ENCODE data around the gene CABLES1.
"Not testable (repeated sequence)": the region's sequence is repeated elsewhere in the genome, so short reads cannot be mapped to it uniquely, and the experiment has no call there.

The CABLES1 gene, protein sequence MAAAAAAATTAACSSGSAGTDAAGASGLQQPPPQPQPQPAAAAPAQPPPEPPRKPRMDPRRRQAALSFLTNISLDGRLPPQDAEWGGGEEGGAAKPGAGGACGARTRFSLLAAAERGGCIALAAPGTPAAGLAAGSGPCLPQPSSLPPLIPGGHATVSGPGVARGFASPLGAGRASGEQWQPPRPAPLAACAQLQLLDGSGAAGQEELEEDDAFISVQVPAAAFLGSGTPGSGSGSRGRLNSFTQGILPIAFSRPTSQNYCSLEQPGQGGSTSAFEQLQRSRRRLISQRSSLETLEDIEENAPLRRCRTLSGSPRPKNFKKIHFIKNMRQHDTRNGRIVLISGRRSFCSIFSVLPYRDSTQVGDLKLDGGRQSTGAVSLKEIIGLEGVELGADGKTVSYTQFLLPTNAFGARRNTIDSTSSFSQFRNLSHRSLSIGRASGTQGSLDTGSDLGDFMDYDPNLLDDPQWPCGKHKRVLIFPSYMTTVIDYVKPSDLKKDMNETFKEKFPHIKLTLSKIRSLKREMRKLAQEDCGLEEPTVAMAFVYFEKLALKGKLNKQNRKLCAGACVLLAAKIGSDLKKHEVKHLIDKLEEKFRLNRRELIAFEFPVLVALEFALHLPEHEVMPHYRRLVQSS

DNA sequence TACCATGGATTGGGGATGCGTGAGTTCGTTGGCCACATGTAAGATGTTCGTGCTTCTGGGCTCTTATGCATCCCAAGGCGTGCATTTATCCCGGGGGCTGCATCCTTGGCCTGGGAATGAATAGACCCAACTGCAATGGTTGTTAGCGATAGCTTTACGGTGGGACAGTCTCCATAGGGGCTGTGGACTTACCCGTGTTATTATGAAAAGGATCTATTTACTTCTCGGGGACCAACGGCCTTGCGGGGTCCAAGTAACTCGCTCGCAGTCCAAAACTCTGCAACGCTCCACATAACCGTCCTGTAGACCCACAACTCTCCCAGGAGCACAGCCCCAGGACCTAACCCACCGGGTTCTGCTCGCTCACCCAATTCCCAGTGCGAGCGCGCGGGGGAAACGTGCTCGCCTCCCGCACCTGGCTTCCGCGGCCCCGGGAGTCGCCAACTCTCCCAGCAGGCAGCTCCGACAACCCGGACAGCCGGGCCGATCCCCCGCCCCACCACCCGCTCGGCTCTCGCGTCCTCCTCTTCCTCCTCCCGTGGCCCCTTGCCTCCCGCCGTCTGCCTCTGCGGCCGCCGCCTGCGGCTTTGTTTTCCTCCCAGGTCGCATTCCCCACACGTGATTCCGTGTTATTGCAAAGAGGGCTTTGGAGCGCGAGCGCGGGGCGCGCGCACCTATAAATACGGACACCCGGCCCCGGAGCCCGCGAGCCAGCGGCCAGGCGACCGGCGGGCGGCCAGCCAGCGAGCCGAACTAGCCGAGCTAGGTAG lies at the start of gene CABLES1:
CABLES1 (plus strand) TSS at position 706 of the 770 bp plus-strand sequence. CDS start 278 bp downstream, outside the sequence.
- Mint-ChIP-seq H3K27me3 (ENCODE audit: low read depth) (peaks cover 49% of the 10 kb centered on the region), H3K4me1 (ENCODE audit: low read depth) (peaks cover 8% of the 10 kb centered on the region), H3K4me3 (peak within 1 kb of the TSS; percentile 83), H3K27ac (no peak within 1 kb of the TSS), H3K36me3 (ENCODE audit: low read depth) (no peaks in the 10 kb centered on the region), H3K9me3 (no peaks in the 10 kb centered on the region)

DNA sequence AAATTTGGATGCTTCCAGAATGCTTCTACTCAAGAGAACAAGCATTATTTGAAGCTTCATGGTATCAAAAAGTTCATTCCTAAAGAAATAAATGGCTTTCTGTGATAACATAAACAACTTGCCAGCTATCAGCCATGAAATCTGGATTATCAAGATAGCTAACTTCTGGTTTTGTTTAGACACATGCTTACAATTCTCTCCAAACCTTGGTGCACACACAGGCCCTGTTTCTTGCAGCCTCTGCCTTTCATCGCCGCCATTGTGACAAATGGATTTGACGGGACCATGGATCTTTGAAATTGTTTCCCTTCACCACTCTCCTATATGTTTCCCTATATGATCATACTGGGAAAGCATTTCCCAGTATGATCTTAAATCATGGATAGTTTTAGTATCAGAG lies 47.9 kb upstream of the CABLES1 start:
- H3K4me3 Mint-ChIP-seq: no peak overlapping the region
- no peaks in the 10 kb centered on the region for H3K36me3 Mint-ChIP-seq (ENCODE audit: low read depth)
- H3K27ac Mint-ChIP-seq: no peak overlapping the region
- H3K4me1 Mint-ChIP-seq (ENCODE audit: low read depth): peaks cover 6% of the 10 kb centered on the region
- no peaks in the 10 kb centered on the region for H3K9me3 Mint-ChIP-seq
- peaks cover 17% of the 10 kb centered on the region for H3K27me3 Mint-ChIP-seq (ENCODE audit: low read depth)

DNA sequence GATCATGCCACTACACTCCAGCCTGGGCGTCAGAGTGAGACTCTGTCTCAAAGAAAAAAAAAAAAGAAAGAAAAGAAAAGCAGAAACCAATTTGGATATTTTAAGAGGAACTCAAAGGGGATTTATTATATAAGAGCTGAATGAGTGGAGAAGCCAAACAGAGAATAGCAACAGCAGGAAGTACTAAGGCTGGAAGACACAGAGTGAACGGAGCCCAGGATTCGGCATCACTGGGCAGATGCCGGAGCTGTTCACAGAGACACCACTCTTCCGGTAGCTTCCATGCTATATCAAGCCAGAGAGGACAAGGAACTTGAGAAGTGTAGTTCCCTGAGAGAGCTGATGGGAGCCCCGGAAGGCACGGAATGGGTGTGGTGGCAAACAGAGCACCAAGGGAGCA lies 47.0 kb upstream of the CABLES1 start:
- H3K4me1 Mint-ChIP-seq (ENCODE audit: low read depth): peaks cover 7% of the 10 kb centered on the region
- H3K27ac Mint-ChIP-seq: no peak overlapping the region
- no peaks in the 10 kb centered on the region for H3K36me3 Mint-ChIP-seq (ENCODE audit: low read depth)
- no peaks in the 10 kb centered on the region for H3K9me3 Mint-ChIP-seq
- H3K4me3 Mint-ChIP-seq: no peak overlapping the region
- H3K27me3 Mint-ChIP-seq (ENCODE audit: low read depth): peaks cover 17% of the 10 kb centered on the region

DNA sequence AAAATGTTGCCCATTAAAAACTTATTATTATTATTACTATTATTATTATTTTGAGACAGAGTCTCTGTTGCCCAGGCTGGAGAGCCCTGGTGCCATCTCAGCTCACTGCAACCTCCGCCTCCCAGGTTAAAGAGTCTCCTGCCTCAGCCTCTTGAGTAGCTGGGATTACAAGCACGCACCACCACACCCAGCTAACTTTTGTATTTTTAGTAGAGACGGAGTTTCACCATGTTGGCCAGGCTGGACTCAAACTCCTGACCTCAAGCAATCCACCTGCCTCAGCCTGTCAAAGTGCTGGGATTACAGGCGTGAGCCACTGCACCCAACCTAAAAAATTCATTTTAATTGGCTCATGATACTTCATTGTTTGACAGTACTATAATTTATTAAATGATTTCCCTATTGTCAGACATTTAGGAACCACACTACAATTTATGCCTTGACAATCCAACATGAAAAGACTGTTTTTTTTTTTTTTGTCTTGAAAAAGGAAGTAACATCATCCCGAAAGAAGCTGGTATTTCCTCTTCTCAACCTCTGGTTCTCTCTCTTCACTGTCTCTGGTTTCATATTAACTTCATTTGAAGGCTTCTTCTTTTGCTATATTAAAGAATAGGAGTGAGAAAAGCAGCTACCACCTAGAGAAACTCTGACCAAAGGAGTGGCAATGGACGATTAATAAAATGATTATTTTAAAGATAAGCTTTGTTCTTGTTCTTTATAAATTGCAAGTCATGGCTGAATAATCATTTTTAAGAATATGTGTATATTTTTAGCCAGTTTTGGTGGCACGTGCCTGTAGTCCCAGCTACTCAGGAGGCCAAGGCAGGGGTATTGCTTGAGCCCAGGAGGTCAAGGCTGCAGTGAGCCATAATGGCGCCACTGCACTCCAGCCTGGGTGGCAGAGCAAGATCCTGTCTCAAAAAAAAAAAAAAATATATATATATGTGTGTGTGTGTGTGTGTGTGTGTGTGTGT lies 44.0 kb upstream of the CABLES1 start:
- H3K27ac Mint-ChIP-seq; H3K9me3 Mint-ChIP-seq; H3K4me1 Mint-ChIP-seq (ENCODE audit: low read depth); H3K4me3 Mint-ChIP-seq; H3K36me3 Mint-ChIP-seq (ENCODE audit: low read depth): not testable (repeated sequence)
- peaks cover 19% of the 10 kb centered on the region for H3K27me3 Mint-ChIP-seq (ENCODE audit: low read depth)

DNA sequence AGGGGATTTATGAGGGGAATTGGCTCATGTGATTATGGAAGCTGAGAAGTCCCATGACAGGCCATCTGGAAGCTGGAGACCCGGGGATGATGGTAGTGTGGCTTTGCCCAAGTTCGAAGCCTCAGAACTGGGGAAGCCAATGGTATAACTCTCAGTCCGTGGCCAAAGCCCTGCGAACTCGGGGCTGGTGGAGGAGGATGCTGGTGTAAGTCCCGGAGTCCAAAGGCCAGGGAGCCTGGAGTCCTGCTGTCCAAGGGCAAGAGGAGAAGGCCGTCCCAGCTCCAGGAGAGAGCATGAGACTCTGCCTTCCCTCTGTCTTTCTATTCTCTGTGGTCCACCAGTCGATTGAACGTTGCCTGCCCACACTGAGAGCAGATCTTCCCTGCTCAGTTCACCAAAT lies 43.2 kb upstream of the CABLES1 start:
- Mint-ChIP-seq H3K36me3 (ENCODE audit: low read depth) (no peaks in the 10 kb centered on the region), H3K9me3 (no peaks in the 10 kb centered on the region), H3K27ac (no peak overlapping the region), H3K4me1 (ENCODE audit: low read depth) (peaks cover 9% of the 10 kb centered on the region), H3K27me3 (ENCODE audit: low read depth) (peaks cover 13% of the 10 kb centered on the region), H3K4me3 (no peak overlapping the region)

DNA sequence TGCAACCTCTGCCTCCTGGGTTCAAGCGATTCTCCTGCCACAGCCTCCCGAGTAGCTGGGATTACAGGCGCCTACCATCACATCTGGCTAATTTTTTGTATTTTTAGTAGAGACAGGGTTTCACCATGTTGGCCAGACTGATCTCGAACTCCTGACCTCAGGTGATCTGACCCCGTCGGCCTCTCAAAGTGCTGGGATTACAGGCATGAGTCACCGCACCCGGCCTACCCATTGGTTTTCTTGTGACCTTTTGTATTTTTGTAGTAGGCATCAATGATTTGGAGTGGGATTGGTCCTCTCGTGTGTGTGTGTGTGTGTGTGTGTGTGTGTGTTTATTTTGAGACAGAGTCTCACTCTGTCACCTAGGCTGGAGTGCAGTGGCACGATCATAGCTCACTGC lies 42.2 kb upstream of the CABLES1 start:
- not testable (repeated sequence) for H3K4me1 Mint-ChIP-seq (ENCODE audit: low read depth); H3K36me3 Mint-ChIP-seq (ENCODE audit: low read depth); H3K9me3 Mint-ChIP-seq; H3K27ac Mint-ChIP-seq; H3K4me3 Mint-ChIP-seq
- H3K27me3 Mint-ChIP-seq (ENCODE audit: low read depth): peaks cover 13% of the 10 kb centered on the region

DNA sequence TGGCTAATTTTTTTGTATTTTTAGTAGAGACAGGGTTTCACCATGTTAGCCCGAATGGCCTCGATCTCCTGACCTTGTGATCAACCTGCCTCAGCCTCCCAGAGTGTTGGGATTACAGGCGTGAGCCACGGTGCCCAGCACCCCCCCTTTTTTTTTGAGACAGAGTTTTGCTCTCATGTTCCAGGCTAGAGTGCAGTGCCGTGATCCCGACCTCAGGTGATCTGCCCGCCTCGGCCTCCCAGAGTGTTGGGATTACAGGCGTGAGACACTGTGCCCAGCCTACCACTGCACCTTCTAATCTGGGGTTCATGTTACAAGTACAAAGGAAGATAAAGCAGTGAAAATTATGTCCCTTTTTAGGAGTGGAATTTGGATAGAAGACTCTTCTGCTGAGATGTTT lies 41.5 kb upstream of the CABLES1 start:
- Mint-ChIP-seq H3K27ac (no peak overlapping the region), H3K9me3 (no peaks in the 10 kb centered on the region), H3K36me3 (ENCODE audit: low read depth) (no peaks in the 10 kb centered on the region), H3K4me1 (ENCODE audit: low read depth) (peaks cover 9% of the 10 kb centered on the region), H3K27me3 (ENCODE audit: low read depth) (peaks cover 13% of the 10 kb centered on the region), H3K4me3 (no peak overlapping the region)

DNA sequence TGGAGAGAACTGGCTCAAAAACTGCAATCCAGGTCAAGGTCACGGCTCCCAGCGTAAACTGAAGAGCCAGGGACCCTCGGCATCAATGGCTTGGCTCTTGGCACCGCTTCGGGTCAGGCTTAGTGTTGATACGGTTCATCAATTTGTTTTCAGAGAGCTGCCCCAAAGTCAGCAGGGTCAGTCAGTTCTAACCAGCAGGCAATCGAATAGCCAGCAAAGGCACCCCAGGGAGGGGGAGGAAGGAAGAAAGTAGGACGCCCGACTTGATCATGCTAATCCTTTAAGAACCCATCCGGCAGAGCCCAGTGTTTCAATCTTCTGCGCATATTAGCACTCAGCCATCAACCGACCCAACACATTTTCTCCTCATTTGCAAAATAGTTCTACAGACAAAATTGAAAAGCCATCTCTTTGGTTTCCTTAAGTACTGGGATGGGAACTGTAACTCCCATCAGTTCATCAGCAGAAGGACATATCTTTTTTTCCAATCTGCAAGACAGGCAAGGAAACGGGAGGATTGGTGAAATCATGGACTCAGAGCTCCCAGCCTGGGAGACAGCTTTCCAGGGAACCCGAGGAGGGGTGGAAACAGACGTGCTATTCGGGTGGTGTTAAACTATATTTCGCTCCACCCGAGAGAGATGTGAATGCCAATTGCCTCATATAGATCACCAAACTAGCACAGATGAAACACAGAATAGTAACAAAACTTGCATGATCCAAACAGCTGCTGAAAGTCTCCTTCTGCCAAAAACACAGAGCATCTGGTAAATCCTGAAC lies 40.7 kb upstream of the CABLES1 start:
- Mint-ChIP-seq H3K4me1 (ENCODE audit: low read depth) (peaks cover 9% of the 10 kb centered on the region), H3K27ac (no peak overlapping the region), H3K27me3 (ENCODE audit: low read depth) (peaks cover 13% of the 10 kb centered on the region), H3K9me3 (no peaks in the 10 kb centered on the region), H3K4me3 (no peak overlapping the region), H3K36me3 (ENCODE audit: low read depth) (no peaks in the 10 kb centered on the region)

DNA sequence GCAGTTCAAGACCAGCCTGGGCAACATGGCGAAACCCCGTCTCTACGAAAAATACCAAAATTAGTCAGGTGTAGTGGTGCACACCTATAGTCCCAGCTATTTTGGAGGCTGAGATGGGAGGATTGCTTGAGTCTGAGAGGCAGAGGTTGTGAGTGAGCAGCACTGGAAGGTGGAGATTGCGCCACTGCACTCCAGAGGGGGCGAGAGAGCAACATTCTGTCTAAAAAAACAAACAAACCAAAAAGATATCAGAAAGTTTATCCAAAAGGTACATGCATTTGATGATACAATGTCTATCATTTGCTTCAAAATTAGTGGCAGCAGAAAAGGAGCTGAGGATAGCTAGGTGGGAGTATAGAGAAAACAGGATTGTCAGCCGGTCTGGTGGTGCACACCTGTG lies 39.8 kb upstream of the CABLES1 start:
- Mint-ChIP-seq H3K36me3 (ENCODE audit: low read depth) (no peaks in the 10 kb centered on the region), H3K4me3 (no peak overlapping the region), H3K27ac (no peak overlapping the region), H3K4me1 (ENCODE audit: low read depth) (peaks cover 9% of the 10 kb centered on the region), H3K27me3 (ENCODE audit: low read depth) (peaks cover 13% of the 10 kb centered on the region), H3K9me3 (no peaks in the 10 kb centered on the region)

DNA sequence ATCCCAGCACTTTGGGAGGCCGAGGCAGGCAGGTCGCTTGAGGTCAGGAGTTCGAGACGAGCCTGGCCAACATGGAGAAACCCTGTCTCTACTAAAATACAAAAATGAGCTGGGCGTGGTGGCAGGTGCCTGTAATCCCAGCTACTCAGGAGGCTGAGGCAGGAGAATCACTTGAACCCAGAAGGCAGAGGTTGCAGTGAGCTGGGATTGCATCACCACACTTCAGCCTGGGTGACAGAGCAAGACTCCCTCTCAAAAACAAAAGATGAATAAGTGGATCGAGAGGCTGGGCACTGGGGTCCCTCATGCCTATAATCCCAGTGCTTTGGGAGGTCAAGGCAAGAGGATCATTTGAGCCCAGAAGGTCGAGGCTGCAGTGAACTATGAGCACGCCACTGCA lies 38.3 kb upstream of the CABLES1 start:
- not testable (repeated sequence) for H3K36me3 Mint-ChIP-seq (ENCODE audit: low read depth)

DNA sequence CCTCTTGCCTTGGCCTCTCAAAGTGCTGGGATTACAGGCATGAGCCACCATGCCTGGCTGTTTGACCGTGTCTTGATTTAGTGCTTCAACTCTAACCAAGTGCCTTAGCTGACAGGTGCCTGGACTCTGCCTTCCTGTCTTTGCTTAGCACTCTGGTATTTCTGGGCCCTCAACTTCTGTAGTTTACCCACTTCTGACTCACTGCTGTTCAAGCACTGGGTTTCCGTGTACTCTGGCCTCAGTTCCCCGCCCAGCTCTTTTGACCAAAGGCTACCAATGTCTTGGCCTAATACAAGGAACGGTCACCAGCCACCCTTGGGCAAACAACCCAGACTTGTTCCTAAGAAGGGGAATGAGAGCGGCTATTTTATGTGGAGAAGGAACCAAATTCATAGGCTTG lies 35.7 kb upstream of the CABLES1 start:
- no peak overlapping the region for H3K27ac Mint-ChIP-seq
- H3K27me3 Mint-ChIP-seq (ENCODE audit: low read depth): peaks cover 5% of the 10 kb centered on the region
- H3K4me3 Mint-ChIP-seq: no peak overlapping the region

More for the DNA sequence above, 38.3 kb upstream of the CABLES1 start:
- not testable (repeated sequence) for H3K9me3 Mint-ChIP-seq; H3K27ac Mint-ChIP-seq; H3K4me3 Mint-ChIP-seq; H3K4me1 Mint-ChIP-seq (ENCODE audit: low read depth)
- peaks cover 13% of the 10 kb centered on the region for H3K27me3 Mint-ChIP-seq (ENCODE audit: low read depth)

DNA sequence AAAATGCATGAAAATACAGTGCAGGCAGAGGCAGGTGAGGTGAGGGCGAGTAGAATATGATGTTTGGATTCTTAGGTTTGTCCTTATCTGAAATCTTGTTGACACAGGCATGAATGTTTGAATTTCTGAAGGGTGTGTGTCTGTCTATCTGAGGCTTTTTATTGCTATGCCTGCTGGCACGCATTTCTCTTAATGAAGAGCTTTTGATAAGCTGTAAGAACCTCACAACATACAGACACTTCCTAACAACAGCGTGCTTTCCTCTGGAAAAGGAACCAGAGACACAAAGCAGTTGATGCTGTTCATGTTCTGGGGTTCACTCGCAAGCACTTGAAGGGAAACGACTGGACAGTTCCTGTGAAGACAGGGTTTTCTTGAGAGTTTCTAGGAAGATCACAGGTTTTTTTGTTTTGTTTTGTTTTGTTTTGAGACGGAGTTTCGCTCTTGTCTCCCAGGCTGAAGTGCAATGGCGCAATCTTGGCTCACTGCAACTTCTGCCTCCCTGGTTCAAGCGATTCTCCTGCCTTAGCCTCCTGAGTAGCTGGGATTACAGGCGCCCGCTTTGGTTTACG lies 33.3 kb upstream of the CABLES1 start:
- H3K4me3 Mint-ChIP-seq: no peak overlapping the region
- H3K9me3 Mint-ChIP-seq: no peaks in the 10 kb centered on the region
- no peak overlapping the region for H3K27ac Mint-ChIP-seq
- H3K27me3 Mint-ChIP-seq (ENCODE audit: low read depth): peaks cover 5% of the 10 kb centered on the region
- H3K4me1 Mint-ChIP-seq (ENCODE audit: low read depth): no peaks in the 10 kb centered on the region
- no peaks in the 10 kb centered on the region for H3K36me3 Mint-ChIP-seq (ENCODE audit: low read depth)

More for the DNA sequence above, 35.7 kb upstream of the CABLES1 start:
- Mint-ChIP-seq H3K4me1 (ENCODE audit: low read depth) (peaks cover 3% of the 10 kb centered on the region), H3K9me3 (no peaks in the 10 kb centered on the region), H3K36me3 (ENCODE audit: low read depth) (no peaks in the 10 kb centered on the region)

Data from T-helper 1 cell treated with Interleukin-12 subunit alpha and Interleukin-12 subunit beta and Interleukin-4 antibody, amounts not matched to agents 30 μg/mL and 1 μg/mL, for 36 hours (primary cell).